Hepatocyte (in vitro differentiated cells): ENCODE data around the gene SELE.

Experiments used
- EZH2phosphoT487 ChIP-seq: fragments of 200-600 bp; sonication (generic); IDR thresholded peaks from one replicate; pipeline ENCODE4 v1.6.1; 2018; ENCODE audit warnings: antibody characterized with exemption, mild to moderate bottlenecking, low read depth, moderate library complexity; ENCODE audit not compliant: unreplicated experiment, severe bottlenecking
- TF ChIP-seq, protein P1 (sequence below): fragments of 200-600 bp; sonication (generic); IDR thresholded peaks from 2 replicates; pipeline ENCODE4 v1.5.1; 2016; ENCODE audit warnings: antibody characterized with exemption, mild to moderate bottlenecking; ENCODE audit not compliant: poor library complexity

DNA sequence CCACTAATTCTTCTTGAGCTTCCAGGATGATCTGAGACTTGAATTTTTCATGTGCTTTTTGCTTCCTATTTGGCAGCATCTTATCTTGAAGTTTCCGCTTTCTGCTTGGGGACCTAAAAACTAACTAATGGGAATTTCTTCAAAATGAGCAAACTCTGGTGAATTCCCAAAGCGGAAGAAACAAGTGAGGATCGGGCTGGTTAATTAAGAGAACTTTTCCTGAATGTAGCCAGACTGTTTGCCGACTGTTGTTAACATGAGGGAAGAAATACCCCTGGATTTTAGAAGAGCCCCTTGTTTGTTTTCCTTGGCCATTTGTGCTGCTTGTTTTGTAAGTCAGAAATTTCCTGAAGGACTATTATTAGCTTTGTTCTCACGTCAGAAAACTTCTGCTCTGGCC is 6.1 kb upstream of the SELE start:
- TF ChIP-seq, protein P1, sequence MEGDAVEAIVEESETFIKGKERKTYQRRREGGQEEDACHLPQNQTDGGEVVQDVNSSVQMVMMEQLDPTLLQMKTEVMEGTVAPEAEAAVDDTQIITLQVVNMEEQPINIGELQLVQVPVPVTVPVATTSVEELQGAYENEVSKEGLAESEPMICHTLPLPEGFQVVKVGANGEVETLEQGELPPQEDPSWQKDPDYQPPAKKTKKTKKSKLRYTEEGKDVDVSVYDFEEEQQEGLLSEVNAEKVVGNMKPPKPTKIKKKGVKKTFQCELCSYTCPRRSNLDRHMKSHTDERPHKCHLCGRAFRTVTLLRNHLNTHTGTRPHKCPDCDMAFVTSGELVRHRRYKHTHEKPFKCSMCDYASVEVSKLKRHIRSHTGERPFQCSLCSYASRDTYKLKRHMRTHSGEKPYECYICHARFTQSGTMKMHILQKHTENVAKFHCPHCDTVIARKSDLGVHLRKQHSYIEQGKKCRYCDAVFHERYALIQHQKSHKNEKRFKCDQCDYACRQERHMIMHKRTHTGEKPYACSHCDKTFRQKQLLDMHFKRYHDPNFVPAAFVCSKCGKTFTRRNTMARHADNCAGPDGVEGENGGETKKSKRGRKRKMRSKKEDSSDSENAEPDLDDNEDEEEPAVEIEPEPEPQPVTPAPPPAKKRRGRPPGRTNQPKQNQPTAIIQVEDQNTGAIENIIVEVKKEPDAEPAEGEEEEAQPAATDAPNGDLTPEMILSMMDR = no peak
- TF ChIP-seq EZH2phosphoT487 = no peak
